HT-29 (cell line): ENCODE measurements around the gene C17orf107. TPM values are rescaled to one million over a fixed set of nuclear protein-coding genes. Genes with fewer than 3 reads are reported as not detected.

Experiments
- DNase-seq: peaks from one replicate; pipeline ENCODE4 v3.0.0-alpha.2; 2015; ENCODE audit warnings: low spot score
- total RNA-seq: library from RNA; depleted of rRNA; stranded (reverse); fragments of >200 nt; shearing (Covaris generic); gene quantifications from 2 replicates; pipeline ENCODE4 v1.2.3, GENCODE V29; 2014; rRNA removed

C17orf107 gene
- total RNA-seq, 1 experiment from 2014 or later, result 1.4 TPM

- peak; percentile 78 for DNase-seq
These were observed 49.0 kb downstream of the C17orf107 start, which contains the start of gene PFN1 for GRCh38 chr17:4948166-4948930. Gene PFN1, minus strand, starts transcription at chr17:4948530. Its CDS starts 136 bp downstream, at chr17:4948394.

GRCh38 chr17:4948931-4949320 is 49.6 kb downstream of the C17orf107 start:
- DNase-seq, result peak; percentile 72

GRCh38 chr17:4949321-4950074 is 50.2 kb downstream of the C17orf107 start:
- DNase-seq, result peak; percentile 69

DNA sequence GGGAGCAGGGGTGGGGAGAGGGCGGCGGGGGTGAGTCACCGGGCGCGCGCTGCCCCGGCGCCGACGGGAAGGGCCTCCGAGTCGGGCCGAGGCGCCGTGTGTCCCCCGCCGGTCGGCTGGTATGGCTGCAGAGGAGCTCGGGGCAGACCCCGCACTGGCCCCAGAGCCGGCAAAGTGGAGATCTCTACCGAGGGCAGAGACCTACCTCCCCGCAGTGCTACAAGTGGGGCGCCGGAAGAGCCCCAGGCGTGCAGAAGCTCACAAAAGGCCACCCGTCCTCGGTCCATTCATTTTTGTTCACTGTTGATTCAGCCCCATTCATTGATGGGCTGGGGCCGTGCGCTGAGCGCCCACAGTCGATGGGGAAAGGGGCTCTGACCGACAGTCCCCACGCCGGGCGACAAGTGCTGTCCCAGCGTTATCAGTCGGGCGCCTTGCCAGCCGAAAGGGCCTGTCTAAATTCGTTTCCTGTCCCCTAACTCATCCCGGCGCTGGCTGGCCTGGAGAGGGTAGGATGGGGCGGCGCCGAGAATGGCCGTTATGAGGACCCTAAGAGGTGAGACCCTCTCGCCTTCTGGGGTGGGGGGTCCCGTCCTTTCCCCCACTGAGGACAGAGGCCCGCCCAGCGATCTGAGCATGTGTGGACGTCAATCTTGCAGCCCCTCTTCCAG is 50.9 kb downstream of the C17orf107 start:
- peak; percentile 32 for DNase-seq

DNA sequence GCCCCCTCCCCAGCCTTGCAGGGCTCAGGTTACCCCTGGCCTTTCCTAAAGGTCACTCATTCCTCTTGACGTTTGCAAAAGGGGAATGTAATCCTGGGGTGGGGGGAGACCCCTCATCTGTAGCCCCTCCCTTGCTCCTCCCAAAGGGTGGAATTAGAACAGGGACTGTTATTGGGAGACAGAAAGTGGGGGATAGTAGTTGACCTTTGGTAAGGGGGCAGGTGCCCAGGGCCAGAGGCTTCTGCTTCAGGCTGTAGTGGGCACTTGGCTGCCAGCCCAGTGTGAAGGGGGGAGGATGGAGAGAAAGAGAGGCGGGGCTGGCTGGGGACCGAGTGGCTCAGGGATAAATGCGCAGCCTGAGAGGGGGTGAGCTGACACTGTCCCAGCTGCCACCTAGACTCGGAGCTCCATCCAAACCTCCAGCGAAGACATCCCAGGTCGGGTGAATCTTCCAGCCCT is 51.4 kb downstream of the C17orf107 start, which contains the start of gene ENO3:
TSS of gene ENO3 (plus strand) at position 374 of the 459 bp plus-strand sequence. CDS start 711 bp downstream, outside the sequence.
- DNase-seq, result no peak

DNA sequence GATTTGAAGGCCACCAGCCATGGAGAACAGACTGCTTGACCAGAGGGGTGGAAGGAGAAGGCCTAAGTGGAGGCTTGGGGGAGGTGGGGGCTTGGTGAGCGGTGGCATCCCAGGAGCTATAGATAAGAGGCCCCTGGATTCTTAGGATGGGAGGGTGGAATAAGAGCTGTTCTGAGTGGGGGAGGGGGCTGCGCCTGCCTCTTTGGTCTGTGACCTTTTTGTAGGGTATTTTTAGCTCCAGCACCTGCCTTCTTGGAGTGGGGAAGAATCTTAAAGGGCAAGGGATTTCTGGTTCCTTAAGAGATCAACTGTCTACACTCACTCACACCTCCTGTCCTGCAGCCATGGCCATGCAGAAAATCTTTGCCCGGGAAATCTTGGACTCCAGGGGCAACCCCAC is 52.1 kb downstream of the C17orf107 start:
- no peak for DNase-seq

Other genes with a start within 250 kb of the C17orf107 start
- 23.7 and 29.3 TPM in 2 replicates for gene PELP1, start 195.4 kb upstream of the C17orf107 start, total RNA-seq
- 30.4 and 32.3 TPM in 2 replicates for gene ARRB2, start 188.9 kb upstream of the C17orf107 start, total RNA-seq
- 27.8 and 35.0 TPM in 2 replicates for gene MED11, start 168.1 kb upstream of the C17orf107 start, total RNA-seq
- gene ZMYND15, start 159.7 kb upstream of the C17orf107 start, total RNA-seq, result 0.18 and 0.86 TPM in 2 replicates
- 11.5 and 12.7 TPM in 2 replicates for gene CXCL16, start 159.6 kb upstream of the C17orf107 start, total RNA-seq
- gene TM4SF5, start 127.7 kb upstream of the C17orf107 start, total RNA-seq, result 0.44 and 0.61 TPM in 2 replicates
- 0.58 TPM in 1 of 2 replicates, not detected in the other for gene VMO1, start 113.2 kb upstream of the C17orf107 start, total RNA-seq
- not detected in 2 replicates for gene GLTPD2, start 110.6 kb upstream of the C17orf107 start, total RNA-seq
- gene PSMB6, start 103.4 kb upstream of the C17orf107 start, total RNA-seq, result 242 and 261 TPM in 2 replicates
- 6.9 and 10.9 TPM in 2 replicates for gene PLD2, start 92.4 kb upstream of the C17orf107 start, total RNA-seq
- gene MINK1, start 66.2 kb upstream of the C17orf107 start, total RNA-seq, result 61.7 and 76.1 TPM in 2 replicates
- not detected in 2 replicates for gene CHRNE, start 3.6 kb downstream of the C17orf107 start, total RNA-seq
- gene GP1BA, start 32.7 kb downstream of the C17orf107 start, total RNA-seq, result not detected in 2 replicates
- gene SLC25A11, start 40.5 kb downstream of the C17orf107 start, total RNA-seq, result 58.8 and 83.6 TPM in 2 replicates
- 51.1 and 62.9 TPM in 2 replicates for gene RNF167, start 40.7 kb downstream of the C17orf107 start, total RNA-seq
- gene PFN1, start 49.0 kb downstream of the C17orf107 start, total RNA-seq, result 2,317 and 2,656 TPM in 2 replicates
- gene ENO3, start 51.6 kb downstream of the C17orf107 start, total RNA-seq, result 2.8 and 4.7 TPM in 2 replicates
- 20.0 and 25.7 TPM in 2 replicates for gene SPAG7, start 68.3 kb downstream of the C17orf107 start, total RNA-seq
- gene CAMTA2, start 88.1 kb downstream of the C17orf107 start, total RNA-seq, result 3.2 and 7.3 TPM in 2 replicates
- 0.13 and 0.81 TPM in 2 replicates for gene INCA1, start 98.0 kb downstream of the C17orf107 start, total RNA-seq
- gene KIF1C, start 98.4 kb downstream of the C17orf107 start, total RNA-seq, result 75.3 and 83.6 TPM in 2 replicates
- not detected in 2 replicates for gene SLC52A1, start 135.9 kb downstream of the C17orf107 start, total RNA-seq
- under 0.01 TPM in 1 of 2 replicates, not detected in the other for gene ZFP3, start 178.9 kb downstream of the C17orf107 start, total RNA-seq
- 9.4 and 9.6 TPM in 2 replicates for gene ZNF232, start 212.3 kb downstream of the C17orf107 start, total RNA-seq
- gene USP6, start 216.5 kb downstream of the C17orf107 start, total RNA-seq, result not detected in 2 replicates